K562 (cell line): ENCODE results near the gene SPDYE6. TPM values are rescaled to one million over a fixed set of nuclear protein-coding genes. Genes with fewer than 3 reads are reported as not detected.

Experiments used
- ATAC-seq: fragments of 200-7000 bp; cut with Tn5 transposase; 3 replicates; pipeline ENCODE4 v1.9.1; 2020; ENCODE audit warnings: moderate library complexity
- BruUV-seq: library from RNA; stranded (reverse); fragments of 400-500 nt; replicated peaks from 2 replicates; lab custom pipeline; 2021; lab: Mats Ljungman, UMichigan
- CTCF ChIA-PET: fragments of 300-600 bp; formaldehyde crosslinking; extraction: SDS; loops from one replicate; lab custom pipeline; 2021; ENCODE audit warnings: low intra/inter-chr PET ratio; lab: Yijun Ruan, JAX
- POLR2A ChIA-PET: fragments of 300-600, 350-650 bp; sonication (Branson Sonifier 250); formaldehyde crosslinking; extraction: SDS; loops from one replicate; lab custom pipeline; 2021; ENCODE audit warnings: antibody characterized with exemption, inconsistent platforms; lab: Yijun Ruan, JAX
- DNase-seq, 4 experiments: peaks; one replicate each; pipeline versions ENCODE4 v3.0.0 to v3.0.0-alpha.2; 2011 to 2018; ENCODE audit warnings: low spot score in 3 of 4, mixed read lengths in 3 of 4; ENCODE audit errors: extremely low read depth in 1 of 4
- FAIRE-seq: peaks from 2 replicates; lab custom pipeline; 2011; peaks lifted over from hg19 to GRCh38; lab: Jason Lieb, UNC
- H2AFZ ChIP-seq: 2 replicates; pipeline ENCODE4 v1.6.0; 2011; ENCODE audit warnings: low read depth, low read length, control low read depth, inconsistent platforms
- H3K27ac ChIP-seq: fragments of 200-600 bp; 3 replicates; pipeline ENCODE4 v1.8.0; 2011; ENCODE audit warnings: low read depth, mild to moderate bottlenecking, control low read depth, inconsistent platforms, low read length, moderate library complexity, mixed read lengths; ENCODE audit errors: extremely low read depth
- H3K27me3 ChIP-seq, 2 experiments: fragments of 300-600 bp in 1 of 2; 2 replicates in 1 of 2; 3 replicates in 1 of 2; pipeline versions ENCODE4 v1.6.0 to v1.8.0; 2011; ENCODE audit warnings: inconsistent platforms in 2 of 2, low read length in 2 of 2, mild to moderate bottlenecking in 1 of 2, mixed read lengths in 1 of 2, moderate library complexity in 1 of 2; ENCODE audit not compliant: control insufficient read depth in 2 of 2, insufficient read depth in 2 of 2
- H3K36me3 ChIP-seq: fragments of 300-600 bp; 3 replicates; pipeline ENCODE4 v1.8.0; 2011; ENCODE audit warnings: mild to moderate bottlenecking, low read length, inconsistent platforms; ENCODE audit not compliant: control insufficient read depth, insufficient read depth
- H3K4me1 ChIP-seq, 2 experiments: fragments of 200-600 bp in 1 of 2; replicated peaks in 1 of 2; 2 replicates in 1 of 2; 3 replicates in 1 of 2; pipeline versions ENCODE4 v1.5.1 to v1.8.0; 2011; ENCODE audit warnings: inconsistent platforms in 2 of 2, low read length in 2 of 2, mild to moderate bottlenecking in 1 of 2, mixed read lengths in 1 of 2, moderate library complexity in 1 of 2; ENCODE audit not compliant: control insufficient read depth in 2 of 2, insufficient read depth in 2 of 2
- H3K4me2 ChIP-seq: 2 replicates; pipeline ENCODE4 v1.6.1; 2011; ENCODE audit warnings: low read length, control low read depth, inconsistent platforms, mixed read lengths; ENCODE audit not compliant: insufficient read depth
- H3K4me3 ChIP-seq: fragments of 200-600 bp; sonication (generic), shearing (Covaris generic); 2 replicates; pipeline ENCODE4 v1.5.1; 2016; ENCODE audit warnings: control low read depth, inconsistent platforms
- H3K79me2 ChIP-seq: fragments of 200-600 bp; 3 replicates; pipeline ENCODE4 v1.8.0; 2011; ENCODE audit warnings: low read length, inconsistent platforms; ENCODE audit not compliant: control insufficient read depth, insufficient read depth
- H3K9ac ChIP-seq, 2 experiments: 2 replicates each; pipeline versions ENCODE4 v1.6.0 to v1.6.1; 2011; ENCODE audit warnings: low read depth in 2 of 2, low read length in 2 of 2, control low read depth in 1 of 2, inconsistent platforms in 1 of 2, mild to moderate bottlenecking in 1 of 2, mixed read lengths in 1 of 2; ENCODE audit not compliant: insufficient read depth in 1 of 2
- H3K9me1 ChIP-seq: one replicate; pipeline ENCODE4 v1.6.0; 2011; ENCODE audit warnings: inconsistent platforms, mild to moderate bottlenecking, low read length, moderate library complexity; ENCODE audit not compliant: control insufficient read depth, insufficient read depth
- H3K9me3 ChIP-seq: replicated peaks from 2 replicates; pipeline ENCODE4 v1.5.1; 2011; ENCODE audit warnings: low read depth, low read length, inconsistent platforms; ENCODE audit not compliant: control insufficient read depth, insufficient read depth
- H4K20me1 ChIP-seq: replicated peaks from 2 replicates; pipeline ENCODE4 v1.6.1; 2011; ENCODE audit warnings: low read length, inconsistent platforms, mixed read lengths; ENCODE audit not compliant: control insufficient read depth, insufficient read depth
- ASH1L ChIP-seq: fragments of 450-650 bp; IDR thresholded peaks from 2 replicates; pipeline ENCODE4 v1.6.1; 2018; ENCODE audit warnings: borderline replicate concordance, mild to moderate bottlenecking, low read depth; ENCODE audit not compliant: partially characterized antibody
- CCAR2 ChIP-seq: fragments of 200-400 bp; formaldehyde crosslinking; IDR thresholded peaks from 2 replicates; pipeline ENCODE4 v1.6.1; 2017; ENCODE audit warnings: mild to moderate bottlenecking, low read depth, low read length
- ETV1 ChIP-seq: fragments of 450-650 bp; conservative IDR thresholded peaks from 2 replicates; pipeline ENCODE4 v1.6.1; 2016; ENCODE audit warnings: missing genetic modification characterization, control low read depth, low read depth, missing compliant biosample characterization
- KAT2B ChIP-seq: IDR thresholded peaks from one replicate; pipeline ENCODE4 v1.6.1; 2012; ENCODE audit warnings: low read depth, mild to moderate bottlenecking, control low read depth, inconsistent platforms, low read length, moderate library complexity
- POLR2G ChIP-seq: fragments of 200-400 bp; formaldehyde crosslinking; IDR thresholded peaks from 2 replicates; pipeline ENCODE4 v1.6.1; 2017; ENCODE audit warnings: low read depth, mild to moderate bottlenecking, antibody characterized with exemption, low read length, moderate library complexity
- PYGO2 ChIP-seq: fragments of 450-650 bp; IDR thresholded peaks from 2 replicates; pipeline ENCODE4 v1.6.1; 2016; ENCODE audit warnings: mild to moderate bottlenecking, missing genetic modification characterization, moderate library complexity, missing compliant biosample characterization
- SOX6 ChIP-seq: fragments of 450-650 bp; IDR thresholded peaks from 2 replicates; pipeline ENCODE4 v1.6.1; 2014; ENCODE audit warnings: mild to moderate bottlenecking
- SRSF3 ChIP-seq: fragments of 200-400 bp; formaldehyde crosslinking; IDR thresholded peaks from 2 replicates; pipeline ENCODE4 v1.6.1; 2016; ENCODE audit warnings: mild to moderate bottlenecking, low read length, moderate library complexity; ENCODE audit not compliant: insufficient read depth
- XRCC5 ChIP-seq: fragments of 200-400 bp; formaldehyde crosslinking; IDR thresholded peaks from 2 replicates; pipeline ENCODE4 v1.6.1; 2017; ENCODE audit warnings: low read depth, mild to moderate bottlenecking, low read length
- ZNF12 ChIP-seq: sonication (generic); formaldehyde crosslinking; IDR thresholded peaks from 2 replicates; pipeline ENCODE4 v1.4.0; 2020; ENCODE audit warnings: mild to moderate bottlenecking, missing genetic modification reagents
- ZNF263 ChIP-seq: sonication (generic); formaldehyde crosslinking; IDR thresholded peaks from 2 replicates; pipeline ENCODE4 v1.8.0; 2022; ENCODE audit warnings: mild to moderate bottlenecking, missing genetic modification reagents, borderline replicate concordance
- WGBS: fragments of 100-300 bp; shearing (Covaris generic); methylation state at CpG from one replicate; pipeline ENCODE4 v1.1.6; 2016; ENCODE audit warnings: low coverage, mixed read lengths; ENCODE audit not compliant: insufficient coverage; ENCODE audit errors: missing lambda C conversion rate; 5-methylcytosine and 5-hydroxymethylcytosine counted together
- in situ Hi-C: fragments of 300-500 bp; cut with MboI; formaldehyde crosslinking; loops from 4 replicates; pipeline ENCODE4 v1.15.0; 2018; ENCODE audit warnings: inconsistent platforms, mixed read lengths
- intact Hi-C: fragments of 100-400 bp; cut with micrococcal nuclease; formaldehyde crosslinking; loops from 2 replicates; pipeline ENCODE4 v1.14.2; 2022
- polyA plus RNA-seq, 8 experiments: library from polyadenylated mRNA; depleted of rRNA in 4 of 8; stranded (reverse) in 5 of 8; unstranded in 3 of 8; fragments of >200 nt; fragmentation: Nextera tagmentation in 2 of 8; fragmentation: Illumina TruSeq in 1 of 8; extraction: Ambion mirVana in 2 of 8; extraction: Trizol in 1 of 8; gene quantifications; 2 replicates each; pipeline versions ENCODE4 v1.2.1 to v1.2.3, GENCODE V29; 2011 to 2014; ENCODE audit warnings: inconsistent platforms in 1 of 8, missing spikeins in 1 of 8
- total RNA-seq, 7 experiments: library from RNA; depleted of rRNA in 6 of 7; stranded (reverse); fragments of >200 nt in 6 of 7; fragmentation: Illumina TruSeq in 2 of 7; extraction: Trizol in 2 of 7; gene quantifications; 2 replicates each; pipeline versions ENCODE4 v1.2.1 to v1.2.3, GENCODE V29; 2011 to 2021; ENCODE audit warnings: low replicate concordance in 1 of 7
- TF ChIP-seq, protein P1 (sequence below): fragments of 200-400 bp; formaldehyde crosslinking; IDR thresholded peaks from 2 replicates; pipeline ENCODE4 v1.6.1; 2017; ENCODE audit warnings: mild to moderate bottlenecking, low read depth, low read length, moderate library complexity
- TF ChIP-seq, protein P2 (sequence below): fragments of 450-650 bp; IDR thresholded peaks from one replicate; pipeline ENCODE4 v1.6.1; 2018; ENCODE audit warnings: mild to moderate bottlenecking, moderate library complexity; ENCODE audit not compliant: partially characterized antibody
- TF ChIP-seq, protein P3 (sequence below): fragments of 250-450 bp; sonication (Bioruptor Pico); IDR thresholded peaks from 2 replicates; pipeline ENCODE4 v1.4.0; 2020; ENCODE audit warnings: mild to moderate bottlenecking
- TF ChIP-seq, protein P4 (sequence below): sonication (generic); formaldehyde crosslinking; IDR thresholded peaks from 2 replicates; pipeline ENCODE4 v1.5.0; 2020; ENCODE audit warnings: missing genetic modification reagents

SPDYE6 gene
- total and polyA plus RNA-seq, 9 of the 15 experiments (the other 6 are each of a cell fraction or from before 2014, with no cell fraction given): 0.24 to 0.35 TPM; not detected in 7

DNA sequence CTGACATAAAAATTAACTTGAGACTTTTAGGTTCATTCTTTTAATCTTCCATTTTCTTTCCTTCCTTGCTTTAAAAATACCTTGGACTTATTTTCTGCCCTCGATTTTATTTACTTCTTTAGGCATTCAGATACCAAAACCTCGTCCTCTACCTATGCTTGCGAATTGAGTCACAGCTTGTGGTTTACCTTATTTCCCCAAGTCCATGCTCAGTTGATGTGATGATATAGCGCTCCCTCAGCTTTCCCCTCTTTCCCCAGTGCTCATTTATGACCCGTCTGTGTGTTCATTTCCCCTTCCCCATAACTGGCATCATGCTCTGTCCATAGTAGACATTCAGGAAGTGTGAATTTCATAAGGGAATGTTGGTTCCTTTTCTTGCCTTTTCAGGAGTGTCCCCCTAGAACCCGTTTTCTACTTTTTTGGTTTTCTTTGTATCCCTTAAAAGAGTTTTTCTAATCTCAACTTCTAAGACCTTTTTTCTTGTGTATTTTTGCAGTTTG is 20.8 kb upstream of the SPDYE6 start:
- TF ChIP-seq KAT2B (no peak), SRSF3 (no peak), CCAR2 (no peak), ASH1L (no peak), PYGO2 (tag) (no peak), SOX6 (no peak), ZNF12 (CRISPR knock-in tag) (no peak), ZNF263 (CRISPR knock-in tag) (no peak), POLR2G (no peak), XRCC5 (no peak), ETV1 (tag) (no peak)
- TF ChIP-seq, protein P1, sequence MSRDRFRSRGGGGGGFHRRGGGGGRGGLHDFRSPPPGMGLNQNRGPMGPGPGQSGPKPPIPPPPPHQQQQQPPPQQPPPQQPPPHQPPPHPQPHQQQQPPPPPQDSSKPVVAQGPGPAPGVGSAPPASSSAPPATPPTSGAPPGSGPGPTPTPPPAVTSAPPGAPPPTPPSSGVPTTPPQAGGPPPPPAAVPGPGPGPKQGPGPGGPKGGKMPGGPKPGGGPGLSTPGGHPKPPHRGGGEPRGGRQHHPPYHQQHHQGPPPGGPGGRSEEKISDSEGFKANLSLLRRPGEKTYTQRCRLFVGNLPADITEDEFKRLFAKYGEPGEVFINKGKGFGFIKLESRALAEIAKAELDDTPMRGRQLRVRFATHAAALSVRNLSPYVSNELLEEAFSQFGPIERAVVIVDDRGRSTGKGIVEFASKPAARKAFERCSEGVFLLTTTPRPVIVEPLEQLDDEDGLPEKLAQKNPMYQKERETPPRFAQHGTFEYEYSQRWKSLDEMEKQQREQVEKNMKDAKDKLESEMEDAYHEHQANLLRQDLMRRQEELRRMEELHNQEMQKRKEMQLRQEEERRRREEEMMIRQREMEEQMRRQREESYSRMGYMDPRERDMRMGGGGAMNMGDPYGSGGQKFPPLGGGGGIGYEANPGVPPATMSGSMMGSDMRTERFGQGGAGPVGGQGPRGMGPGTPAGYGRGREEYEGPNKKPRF: no peak
- TF ChIP-seq, protein P2, sequence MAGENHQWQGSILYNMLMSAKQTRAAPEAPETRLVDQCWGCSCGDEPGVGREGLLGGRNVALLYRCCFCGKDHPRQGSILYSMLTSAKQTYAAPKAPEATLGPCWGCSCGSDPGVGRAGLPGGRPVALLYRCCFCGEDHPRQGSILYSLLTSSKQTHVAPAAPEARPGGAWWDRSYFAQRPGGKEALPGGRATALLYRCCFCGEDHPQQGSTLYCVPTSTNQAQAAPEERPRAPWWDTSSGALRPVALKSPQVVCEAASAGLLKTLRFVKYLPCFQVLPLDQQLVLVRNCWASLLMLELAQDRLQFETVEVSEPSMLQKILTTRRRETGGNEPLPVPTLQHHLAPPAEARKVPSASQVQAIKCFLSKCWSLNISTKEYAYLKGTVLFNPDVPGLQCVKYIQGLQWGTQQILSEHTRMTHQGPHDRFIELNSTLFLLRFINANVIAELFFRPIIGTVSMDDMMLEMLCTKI: no peak
- TF ChIP-seq, protein P3, sequence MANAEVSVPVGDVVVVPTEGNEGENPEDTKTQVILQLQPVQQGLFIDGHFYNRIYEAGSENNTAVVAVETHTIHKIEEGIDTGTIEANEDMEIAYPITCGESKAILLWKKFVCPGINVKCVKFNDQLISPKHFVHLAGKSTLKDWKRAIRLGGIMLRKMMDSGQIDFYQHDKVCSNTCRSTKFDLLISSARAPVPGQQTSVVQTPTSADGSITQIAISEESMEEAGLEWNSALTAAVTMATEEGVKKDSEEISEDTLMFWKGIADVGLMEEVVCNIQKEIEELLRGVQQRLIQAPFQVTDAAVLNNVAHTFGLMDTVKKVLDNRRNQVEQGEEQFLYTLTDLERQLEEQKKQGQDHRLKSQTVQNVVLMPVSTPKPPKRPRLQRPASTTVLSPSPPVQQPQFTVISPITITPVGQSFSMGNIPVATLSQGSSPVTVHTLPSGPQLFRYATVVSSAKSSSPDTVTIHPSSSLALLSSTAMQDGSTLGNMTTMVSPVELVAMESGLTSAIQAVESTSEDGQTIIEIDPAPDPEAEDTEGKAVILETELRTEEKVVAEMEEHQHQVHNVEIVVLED (CRISPR knock-in tag): no peak
- TF ChIP-seq, protein P4, sequence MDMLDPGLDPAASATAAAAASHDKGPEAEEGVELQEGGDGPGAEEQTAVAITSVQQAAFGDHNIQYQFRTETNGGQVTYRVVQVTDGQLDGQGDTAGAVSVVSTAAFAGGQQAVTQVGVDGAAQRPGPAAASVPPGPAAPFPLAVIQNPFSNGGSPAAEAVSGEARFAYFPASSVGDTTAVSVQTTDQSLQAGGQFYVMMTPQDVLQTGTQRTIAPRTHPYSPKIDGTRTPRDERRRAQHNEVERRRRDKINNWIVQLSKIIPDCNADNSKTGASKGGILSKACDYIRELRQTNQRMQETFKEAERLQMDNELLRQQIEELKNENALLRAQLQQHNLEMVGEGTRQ: no peak
- Histone ChIP-seq H2AFZ (no peak overlapping the region), H4K20me1 (no peaks in the 10 kb centered on the region), H3K27me3 (no peaks in the 10 kb centered on the region), H3K79me2 (peaks cover 9% of the 10 kb centered on the region; the same call in 2 of the 3 replicates), H3K4me1 (no peaks in the 10 kb centered on the region), H3K9ac (no peak overlapping the region), H3K36me3 (peaks cover 61% of the 10 kb centered on the region), H3K27ac (no peak overlapping the region), H3K4me3 (no peak overlapping the region), H3K9me3 (no peaks in the 10 kb centered on the region), H3K4me2 (no peak overlapping the region), H3K9me1 (no peaks in the 10 kb centered on the region)
- intact Hi-C loops: no loop called here
- WGBS: 86% methylated on average over 6 of the region's 6 CpGs
- in situ Hi-C loops: no loop called here
- DNase-seq: no peak
- BruUV-seq: TSS peak; percentile 11
- CTCF ChIA-PET: no interaction called here
- ATAC-seq: no peak
- POLR2A ChIA-PET: no interaction called here
- no peak for FAIRE-seq
